DOHH2 (cell line): ENCODE measurements around the gene SYK.

ENCODE experiments used
- EZH2phosphoT487 ChIP-seq: fragments of 200-600 bp; sonication (generic); IDR thresholded peaks from 2 replicates; pipeline ENCODE4 v1.6.1; 2017; ENCODE audit warnings: borderline replicate concordance, mild to moderate bottlenecking, antibody characterized with exemption, low read length, moderate library complexity, mixed read lengths
- TF ChIP-seq, protein P1 (sequence below): fragments of 200-600 bp; sonication (generic); IDR thresholded peaks from one replicate; pipeline ENCODE4 v1.5.1; 2014; ENCODE audit warnings: antibody characterized with exemption, mild to moderate bottlenecking, low read depth, low read length; ENCODE audit not compliant: poor library complexity, severe bottlenecking

DNA sequence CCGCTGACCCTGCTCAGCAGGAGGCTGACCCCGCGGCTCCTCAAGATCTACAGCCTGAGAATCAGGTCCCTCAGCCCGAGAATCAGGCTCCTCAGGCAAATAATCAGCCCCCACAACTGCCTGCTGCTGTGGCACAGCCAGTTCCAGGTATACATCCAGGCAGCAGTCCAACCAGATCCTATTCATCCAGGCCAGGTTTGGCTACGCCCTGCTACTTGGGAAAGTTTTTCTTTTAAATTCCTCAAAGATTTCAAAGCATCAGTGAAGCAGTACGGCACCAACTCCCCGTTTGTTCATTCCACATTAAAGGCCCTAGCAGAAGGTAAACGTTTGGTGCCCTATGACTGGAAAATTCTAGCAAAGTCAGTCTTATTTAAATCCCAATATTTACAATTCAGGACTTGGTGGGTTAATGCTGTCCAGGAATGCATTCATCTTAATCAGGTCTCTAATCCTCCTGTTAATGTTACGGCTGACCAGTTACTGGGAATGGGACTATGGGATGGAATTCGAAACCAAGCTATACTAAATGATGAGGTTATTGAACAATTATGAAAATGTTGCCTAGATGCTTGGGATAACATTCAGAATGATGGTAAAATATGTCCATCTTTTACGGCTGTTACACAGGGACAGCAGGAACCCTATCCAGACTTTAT is 102.3 kb downstream of the SYK start:
- TF ChIP-seq, protein P1, sequence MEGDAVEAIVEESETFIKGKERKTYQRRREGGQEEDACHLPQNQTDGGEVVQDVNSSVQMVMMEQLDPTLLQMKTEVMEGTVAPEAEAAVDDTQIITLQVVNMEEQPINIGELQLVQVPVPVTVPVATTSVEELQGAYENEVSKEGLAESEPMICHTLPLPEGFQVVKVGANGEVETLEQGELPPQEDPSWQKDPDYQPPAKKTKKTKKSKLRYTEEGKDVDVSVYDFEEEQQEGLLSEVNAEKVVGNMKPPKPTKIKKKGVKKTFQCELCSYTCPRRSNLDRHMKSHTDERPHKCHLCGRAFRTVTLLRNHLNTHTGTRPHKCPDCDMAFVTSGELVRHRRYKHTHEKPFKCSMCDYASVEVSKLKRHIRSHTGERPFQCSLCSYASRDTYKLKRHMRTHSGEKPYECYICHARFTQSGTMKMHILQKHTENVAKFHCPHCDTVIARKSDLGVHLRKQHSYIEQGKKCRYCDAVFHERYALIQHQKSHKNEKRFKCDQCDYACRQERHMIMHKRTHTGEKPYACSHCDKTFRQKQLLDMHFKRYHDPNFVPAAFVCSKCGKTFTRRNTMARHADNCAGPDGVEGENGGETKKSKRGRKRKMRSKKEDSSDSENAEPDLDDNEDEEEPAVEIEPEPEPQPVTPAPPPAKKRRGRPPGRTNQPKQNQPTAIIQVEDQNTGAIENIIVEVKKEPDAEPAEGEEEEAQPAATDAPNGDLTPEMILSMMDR, result no peak
- TF ChIP-seq EZH2phosphoT487, result no peak
